Keratinocyte (primary cell): ENCODE data around the gene RAX2. TPM values are rescaled to one million over a fixed set of nuclear protein-coding genes. Genes with fewer than 3 reads are reported as not detected.

Experiments
- DNase-seq: peaks from one replicate; pipeline ENCODE4 v3.0.0-alpha.2; 2011; ENCODE audit warnings: low read depth, missing footprints, low spot score
- FAIRE-seq: peaks from 2 replicates; lab custom pipeline; 2011; peaks lifted over from hg19 to GRCh38; lab: Jason Lieb, UNC
- H2AFZ ChIP-seq: 2 replicates; pipeline ENCODE4 v1.6.0; 2012; ENCODE audit warnings: low read length, control low read depth, inconsistent platforms; ENCODE audit not compliant: control insufficient read depth
- H3K27ac ChIP-seq: 2 replicates; pipeline ENCODE4 v1.5.1; 2011; ENCODE audit warnings: low read length; ENCODE audit not compliant: control insufficient read depth, insufficient read depth
- H3K27me3 ChIP-seq: 3 replicates; pipeline ENCODE4 v1.6.0; 2011; ENCODE audit warnings: low read length; ENCODE audit not compliant: control insufficient read depth, insufficient read depth; ENCODE audit errors: extremely low read depth
- H3K36me3 ChIP-seq, 2 experiments: 2 replicates in 1 of 2; 3 replicates in 1 of 2; pipeline ENCODE4 v1.5.1; 2011; ENCODE audit warnings: low read length in 2 of 2, mild to moderate bottlenecking in 1 of 2; ENCODE audit not compliant: control insufficient read depth in 2 of 2, insufficient read depth in 2 of 2; ENCODE audit errors: extremely low read depth in 1 of 2
- H3K4me1 ChIP-seq: 3 replicates; pipeline ENCODE4 v1.5.1; 2011; ENCODE audit warnings: low read length; ENCODE audit not compliant: control insufficient read depth, insufficient read depth; ENCODE audit errors: extremely low read depth
- H3K4me2 ChIP-seq: 3 replicates; pipeline ENCODE4 v1.6.0; 2011; ENCODE audit warnings: low read depth, low read length; ENCODE audit not compliant: control insufficient read depth, insufficient read depth; ENCODE audit errors: extremely low read depth
- H3K4me3 ChIP-seq, 3 experiments: fragments of 200-600 bp in 1 of 3; sonication (generic) in 1 of 3; 2 replicates in 2 of 3; 3 replicates in 1 of 3; pipeline ENCODE4 v1.5.1; 2011 to 2016; ENCODE audit warnings: low read length in 3 of 3, mild to moderate bottlenecking in 3 of 3, control low read depth in 2 of 3, inconsistent platforms in 1 of 3, low read depth in 1 of 3, mixed read lengths in 1 of 3, mixed run types in 1 of 3, moderate library complexity in 1 of 3; ENCODE audit not compliant: control insufficient read depth in 2 of 3, insufficient read depth in 2 of 3; ENCODE audit errors: extremely low read depth in 1 of 3
- H3K79me2 ChIP-seq: 2 replicates; pipeline ENCODE4 v1.6.0; 2012; ENCODE audit warnings: low read length; ENCODE audit not compliant: control insufficient read depth, insufficient read depth
- H3K9ac ChIP-seq: 3 replicates; pipeline ENCODE4 v1.6.0; 2011; ENCODE audit warnings: low read length; ENCODE audit not compliant: control insufficient read depth, insufficient read depth; ENCODE audit errors: extremely low read depth
- H3K9me1 ChIP-seq: 3 replicates; pipeline ENCODE4 v1.6.0; 2011; ENCODE audit warnings: low read length; ENCODE audit not compliant: control insufficient read depth, insufficient read depth; ENCODE audit errors: extremely low read depth
- H3K9me3 ChIP-seq: 2 replicates; pipeline ENCODE4 v1.5.1; 2012; ENCODE audit warnings: low read depth, low read length; ENCODE audit not compliant: control insufficient read depth
- H4K20me1 ChIP-seq: 3 replicates; pipeline ENCODE4 v1.6.0; 2011; ENCODE audit warnings: low read length; ENCODE audit not compliant: control insufficient read depth, insufficient read depth; ENCODE audit errors: extremely low read depth
- CTCF ChIP-seq, 3 experiments: IDR thresholded peaks in 1 of 3; conservative IDR thresholded peaks in 1 of 3; optimal IDR thresholded peaks in 1 of 3; 2 replicates in 2 of 3; 3 replicates in 1 of 3; pipeline versions ENCODE3 to v1.5.1; 2011; ENCODE audit warnings: low read length in 3 of 3, mild to moderate bottlenecking in 3 of 3, moderate library complexity in 2 of 3, control low read depth in 1 of 3, inconsistent platforms in 1 of 3; ENCODE audit not compliant: insufficient read depth in 2 of 3; ENCODE audit errors: extremely low read depth in 1 of 3
- EZH2 ChIP-seq: IDR thresholded peaks from one replicate; pipeline ENCODE4 v1.6.1; 2012; ENCODE audit warnings: inconsistent platforms, mild to moderate bottlenecking, low read length, moderate library complexity
- dilution Hi-C: fragments of 300-500 bp; cut with MboI; formaldehyde crosslinking; loops from one replicate; pipeline ENCODE4 v1.7.0; 2020; ENCODE audit warnings: low sequenced_read_pairs; ENCODE audit not compliant: extremely low pct_ligation_motif_present
- polyA plus RNA-seq, 5 experiments: library from polyadenylated mRNA; depleted of rRNA in 3 of 5; stranded (reverse) in 3 of 5; stranded (forward) in 1 of 5; unstranded in 1 of 5; fragments of >200 nt; gene quantifications; 1 replicate in 1 of 5; 2 replicates in 3 of 5; 3 replicates in 1 of 5; pipeline versions ENCODE4 v1.2.1 to v1.2.3, GENCODE V29; 2011 to 2012; ENCODE audit warnings: missing spikeins in 2 of 5, low read depth in 1 of 5, low replicate concordance in 1 of 5

Gene RAX2
- polyA plus RNA-seq, 1 donor (not counting 4 experiments of a cell fraction or from before 2014, with no cell fraction given), result not detected

DNA sequence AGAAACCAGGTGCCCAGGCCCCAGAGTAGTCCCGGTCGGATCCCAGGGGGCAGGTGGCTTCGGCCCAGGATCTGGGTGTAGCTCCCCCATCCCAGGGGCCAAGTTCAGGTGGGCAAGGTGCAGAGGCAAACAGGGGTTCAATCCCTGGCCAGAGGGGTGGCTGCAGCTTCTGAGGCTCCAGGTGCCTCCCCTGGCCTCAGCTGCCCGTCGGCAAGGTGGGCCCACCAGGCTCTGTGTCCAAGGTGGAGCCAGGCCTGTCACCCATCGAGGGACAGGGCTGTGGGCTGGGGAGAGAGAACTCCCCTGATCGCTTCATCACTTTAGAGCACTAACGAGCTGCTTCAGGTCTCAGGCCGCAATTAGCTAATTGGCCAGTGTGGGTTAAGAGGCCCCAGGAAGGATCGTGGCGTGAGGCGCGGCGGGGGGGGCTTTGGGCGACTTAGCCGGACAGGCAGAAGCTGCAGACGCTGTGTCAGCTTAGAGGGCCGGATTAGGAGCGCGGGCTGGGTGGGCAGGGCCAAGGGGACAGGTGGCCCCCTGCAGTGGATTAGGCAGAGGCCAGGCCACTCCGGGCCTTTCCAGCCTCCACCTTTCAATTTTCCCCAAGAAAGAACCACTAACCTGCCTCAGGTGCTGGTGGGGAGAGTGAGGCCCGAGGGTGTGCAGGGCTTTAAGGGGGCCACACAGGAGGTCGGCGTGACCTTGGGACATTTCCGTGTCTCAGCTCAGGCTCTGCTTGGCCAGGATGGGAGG lies 2.8 kb upstream of the RAX2 start:
- Histone ChIP-seq H2AFZ (no peak overlapping the region), H3K9ac (no peak overlapping the region), H3K27me3 (peaks cover 7% of the 10 kb centered on the region), H3K4me2 (no peak overlapping the region), H3K27ac (no peak overlapping the region), H3K9me3 (no peaks in the 10 kb centered on the region), H3K4me3 (no peak overlapping the region), H3K4me1 (no peaks in the 10 kb centered on the region), H3K79me2 (no peaks in the 10 kb centered on the region), H3K36me3 (no peaks in the 10 kb centered on the region), H3K9me1 (no peaks in the 10 kb centered on the region), H4K20me1 (no peaks in the 10 kb centered on the region)
- dilution Hi-C loops, result no loop called here
- no peak for FAIRE-seq
- TF ChIP-seq CTCF (optimal IDR thresholded peaks at IDR 0.05 in 1 of 3, IDR thresholded peaks at IDR 0.05 in 1 of 3, conservative IDR thresholded peaks at IDR 0.05 in 1 of 3; ENCODE audit: extremely low read depth in 1 of 3, insufficient read depth in 2 of 3, low read length in 3 of 3) (no peak), EZH2 (no peak)
- no peak for DNase-seq

DNA sequence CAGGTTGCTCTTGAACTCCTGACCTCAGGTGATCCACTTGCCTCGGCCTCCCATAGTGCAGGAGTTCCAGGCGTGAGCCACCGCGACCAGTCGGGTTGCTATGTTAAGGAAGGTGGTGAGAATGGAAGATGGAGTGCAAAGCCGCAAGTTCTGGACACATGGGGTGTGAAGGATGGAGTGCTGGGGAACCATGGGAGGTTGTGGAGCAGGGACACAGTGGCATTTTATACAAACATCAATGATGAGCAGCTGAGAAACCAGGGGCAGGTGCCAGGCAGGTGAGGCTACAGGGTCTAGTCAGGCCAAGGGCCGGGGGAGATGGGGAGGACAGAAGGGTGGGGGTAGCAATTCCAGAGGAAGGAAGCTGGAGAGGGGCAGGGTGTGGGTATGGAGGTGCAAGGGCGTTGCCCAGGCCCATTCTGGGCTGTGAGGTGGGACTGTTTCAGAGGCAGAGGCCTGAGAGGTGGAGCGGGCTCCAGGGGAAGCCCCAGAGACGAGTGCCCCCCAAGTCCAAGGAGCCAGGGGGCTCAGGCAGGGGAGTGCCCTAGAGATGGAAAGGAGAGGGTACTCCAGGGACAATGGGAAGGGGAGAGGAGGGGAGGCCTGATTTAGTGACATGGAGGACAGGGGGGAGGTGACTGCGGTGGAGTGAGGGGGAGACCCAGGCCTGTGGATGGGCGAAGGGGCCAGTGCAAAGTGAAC lies 1.9 kb upstream of the RAX2 start:
- H3K4me3 ChIP-seq, result no peak overlapping the region
- no peak for FAIRE-seq

More for the DNA sequence above, 1.9 kb upstream of the RAX2 start:
- H3K4me1 ChIP-seq, result no peaks in the 10 kb centered on the region
- no peaks in the 10 kb centered on the region for H3K36me3 ChIP-seq
- no peak overlapping the region for H3K27ac ChIP-seq
- dilution Hi-C loops, result no loop called here
- no peaks in the 10 kb centered on the region for H3K79me2 ChIP-seq
- no peak overlapping the region for H3K4me2 ChIP-seq
- TF ChIP-seq CTCF (optimal IDR thresholded peaks at IDR 0.05 in 1 of 3, IDR thresholded peaks at IDR 0.05 in 1 of 3, conservative IDR thresholded peaks at IDR 0.05 in 1 of 3; ENCODE audit: extremely low read depth in 1 of 3, insufficient read depth in 2 of 3, low read length in 3 of 3) (no peak), EZH2 (no peak)
- no peak overlapping the region for H3K9ac ChIP-seq
- H3K27me3 ChIP-seq, result peaks cover 7% of the 10 kb centered on the region
- no peaks in the 10 kb centered on the region for H3K9me3 ChIP-seq
- DNase-seq, result no peak
- H2AFZ ChIP-seq, result no peak overlapping the region
- no peaks in the 10 kb centered on the region for H3K9me1 ChIP-seq
- H4K20me1 ChIP-seq, result no peaks in the 10 kb centered on the region
